Kasumi-1 (cell line): ENCODE results near the gene HOXB8.

Experiments
- DNase-seq, 2 experiments: peaks; one replicate each; lab custom pipeline; 2025; lab: John Stamatoyannopoulos, UW

The HOXB8 gene

DNA sequence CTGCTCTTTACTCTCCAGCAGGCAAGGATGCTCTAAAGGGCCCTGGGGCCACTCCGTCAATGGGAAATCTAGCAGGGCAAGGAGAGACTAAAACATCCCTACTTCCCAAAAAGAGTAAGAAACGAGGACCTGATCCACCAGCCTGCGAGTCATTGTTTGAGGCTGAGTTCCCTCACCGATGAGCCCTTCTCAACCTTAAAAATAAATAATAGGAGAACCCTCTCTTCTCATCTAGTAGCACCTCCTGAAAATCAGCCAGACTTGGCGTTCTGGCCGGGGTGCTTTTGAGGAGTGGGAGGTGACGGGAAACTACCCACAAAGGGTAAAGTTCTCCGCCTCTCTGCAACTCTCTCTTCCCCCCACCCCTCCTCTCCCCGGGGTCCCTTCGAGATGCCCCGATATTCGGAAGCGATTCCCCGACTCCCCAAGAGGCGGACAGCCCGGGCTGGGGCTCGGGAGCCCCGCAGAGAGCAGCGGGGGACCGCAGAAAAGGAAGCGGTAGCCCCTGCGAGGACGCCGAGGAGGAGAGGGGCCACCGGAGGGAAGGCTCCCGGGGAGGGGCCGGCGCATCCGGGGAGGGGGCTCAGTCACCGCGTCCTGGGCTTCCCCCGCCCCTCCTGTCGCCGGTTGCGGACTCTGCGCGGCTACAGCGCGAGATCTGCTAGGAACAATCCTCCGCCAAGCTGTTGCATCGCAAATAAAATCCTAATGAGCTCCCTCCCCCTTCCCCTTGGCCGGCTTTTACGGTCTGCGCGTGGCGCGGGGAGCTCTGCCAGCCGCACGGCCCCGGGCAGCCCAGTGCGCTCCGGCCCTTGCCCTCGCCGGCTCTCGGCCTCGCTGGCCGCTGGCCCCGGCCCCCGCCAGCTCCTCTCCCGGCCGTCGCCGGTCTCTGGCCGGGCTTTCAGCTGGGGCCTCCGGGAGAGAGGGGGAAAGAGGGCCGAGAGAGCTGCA, 9.7 kb upstream of the HOXB8 start:
- no peak for DNase-seq

DNA sequence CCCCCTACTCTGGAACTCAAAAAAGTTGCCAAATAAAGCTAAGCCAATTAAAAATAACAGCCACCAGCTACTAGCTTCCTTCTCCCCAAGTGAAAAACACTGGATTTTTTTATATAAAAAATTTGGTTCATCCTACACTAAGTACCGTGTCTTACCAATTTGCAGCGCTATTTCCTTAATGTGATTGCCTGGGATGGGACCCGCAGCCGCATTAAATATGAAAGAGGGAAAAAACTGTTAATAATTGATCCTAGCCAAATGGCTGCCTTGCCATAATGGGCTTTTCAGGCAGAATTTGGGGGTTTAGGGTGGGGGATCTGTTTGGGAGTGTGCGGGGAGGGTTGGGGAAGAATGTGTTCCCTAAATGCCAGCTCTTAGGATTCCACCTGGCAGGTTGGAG, 9.0 kb upstream of the HOXB8 start:
- no peak for DNase-seq

DNA sequence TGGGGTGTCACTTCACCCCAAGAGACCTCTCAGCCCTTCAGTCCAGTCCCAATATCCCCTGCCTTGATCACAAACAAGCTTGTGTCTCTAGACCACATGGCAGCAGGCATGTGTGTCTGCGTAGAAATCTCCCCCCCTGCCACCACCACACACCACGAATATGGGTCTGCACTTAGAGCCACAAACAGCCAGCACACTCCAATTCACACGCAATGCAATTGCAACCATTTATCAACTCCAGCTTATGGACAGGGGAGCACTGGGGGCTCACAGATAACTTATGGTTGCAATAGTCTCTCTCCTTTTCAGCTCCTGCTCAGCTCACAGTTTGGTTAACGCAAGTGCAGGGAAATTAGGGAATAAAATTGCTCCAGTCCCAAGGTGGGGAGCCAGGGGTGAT, 8.5 kb upstream of the HOXB8 start:
- DNase-seq, result no peak

DNA sequence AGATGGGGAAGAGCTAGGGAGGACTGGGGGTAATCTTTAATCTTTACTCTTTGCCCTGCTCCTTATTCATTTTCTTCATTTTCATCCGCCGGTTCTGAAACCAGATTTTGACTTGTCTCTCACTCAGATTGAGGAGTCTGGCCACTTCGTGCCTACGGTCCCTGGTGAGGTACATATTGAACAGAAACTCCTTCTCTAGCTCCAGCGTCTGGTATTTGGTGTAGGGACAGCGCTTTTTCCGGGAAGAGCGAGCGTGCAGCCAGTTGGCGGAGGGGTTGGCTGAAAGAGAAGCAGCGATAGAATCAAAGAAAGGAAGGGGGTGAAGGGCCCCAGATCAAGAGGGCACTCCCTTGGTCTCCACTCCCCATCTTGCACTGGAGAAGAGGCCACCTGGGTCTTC, 7.8 kb upstream of the HOXB8 start:
- no peak for DNase-seq

DNA sequence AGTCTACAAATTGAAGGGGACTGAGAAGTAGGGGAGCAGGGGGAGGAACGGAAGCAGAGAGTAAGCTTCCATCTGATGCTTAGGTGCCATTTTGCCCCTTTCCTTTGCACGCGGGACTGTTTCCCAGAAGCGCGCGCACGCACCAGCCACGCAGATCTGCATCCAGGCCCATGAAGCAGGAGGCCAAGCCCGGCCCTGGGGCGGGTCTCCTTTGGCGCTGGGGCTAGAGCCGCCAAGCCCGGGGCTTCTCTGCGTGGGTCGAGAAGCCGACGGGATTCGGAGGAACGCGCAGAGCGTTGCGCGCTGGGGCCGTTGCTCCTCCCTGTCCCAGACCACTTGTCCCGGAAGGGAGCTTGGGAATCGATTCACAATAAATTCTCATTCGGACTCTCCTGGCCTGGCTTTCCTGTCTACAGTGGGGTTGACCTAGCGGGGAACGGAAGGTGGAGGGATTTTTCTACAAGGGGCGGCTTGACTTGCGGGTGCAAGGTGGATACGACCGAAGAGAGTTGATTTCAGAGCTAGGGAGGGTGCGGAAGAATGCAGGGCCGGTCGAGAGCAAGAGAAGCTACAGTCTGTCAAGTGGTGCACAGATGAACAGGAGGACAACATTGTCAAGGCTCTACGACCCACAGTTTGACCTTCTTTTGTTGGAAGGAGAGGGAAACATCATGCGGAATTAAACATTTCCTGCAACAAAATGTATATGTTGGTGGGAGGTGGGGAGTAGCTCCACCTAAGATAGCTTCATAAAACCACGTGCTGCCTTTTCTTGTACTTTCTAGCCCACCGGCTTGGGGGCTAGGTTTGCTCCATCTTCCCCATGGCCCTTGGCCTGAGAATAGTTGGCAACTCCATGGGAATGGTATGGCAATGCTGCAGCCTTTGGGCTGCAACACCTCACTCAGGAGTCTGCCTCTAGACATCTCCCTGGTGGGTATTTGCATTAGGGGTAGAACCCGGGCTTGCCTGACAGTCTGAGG, 6.6 kb upstream of the HOXB8 start:
- no peak for DNase-seq

DNA sequence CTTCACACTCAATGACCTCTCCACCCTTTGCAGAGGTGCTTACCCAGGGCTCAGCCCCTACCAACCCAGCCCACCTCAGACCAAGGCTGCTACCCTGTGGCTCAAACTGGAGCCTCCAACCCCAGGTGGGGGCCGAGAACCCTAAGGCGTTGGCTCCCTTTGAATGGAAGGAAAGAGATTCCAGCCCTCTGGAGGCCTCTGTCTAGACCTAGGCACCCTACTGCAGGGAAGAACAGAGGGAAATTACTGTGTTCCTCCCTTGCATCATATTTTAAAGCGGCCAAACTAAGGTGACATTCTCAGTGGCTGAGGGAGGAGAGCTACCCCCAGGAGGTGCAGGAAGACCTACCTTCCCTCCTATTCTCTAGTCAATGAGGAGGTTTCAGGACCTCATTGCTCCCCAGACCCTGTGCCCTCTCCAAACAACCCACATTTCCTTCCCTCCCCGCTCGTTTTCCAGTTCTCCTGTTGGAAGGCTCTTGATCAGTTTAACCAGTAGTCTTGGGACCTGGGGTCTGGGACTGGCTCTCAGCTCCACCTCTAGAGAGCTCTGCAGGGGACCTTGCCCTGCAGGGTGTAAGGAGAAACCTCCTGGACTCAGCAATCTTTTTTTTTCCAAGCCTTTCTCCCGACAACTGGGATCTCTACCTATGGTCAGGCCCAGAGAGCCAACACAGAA, 5.5 kb upstream of the HOXB8 start:
- DNase-seq, result no peak

DNA sequence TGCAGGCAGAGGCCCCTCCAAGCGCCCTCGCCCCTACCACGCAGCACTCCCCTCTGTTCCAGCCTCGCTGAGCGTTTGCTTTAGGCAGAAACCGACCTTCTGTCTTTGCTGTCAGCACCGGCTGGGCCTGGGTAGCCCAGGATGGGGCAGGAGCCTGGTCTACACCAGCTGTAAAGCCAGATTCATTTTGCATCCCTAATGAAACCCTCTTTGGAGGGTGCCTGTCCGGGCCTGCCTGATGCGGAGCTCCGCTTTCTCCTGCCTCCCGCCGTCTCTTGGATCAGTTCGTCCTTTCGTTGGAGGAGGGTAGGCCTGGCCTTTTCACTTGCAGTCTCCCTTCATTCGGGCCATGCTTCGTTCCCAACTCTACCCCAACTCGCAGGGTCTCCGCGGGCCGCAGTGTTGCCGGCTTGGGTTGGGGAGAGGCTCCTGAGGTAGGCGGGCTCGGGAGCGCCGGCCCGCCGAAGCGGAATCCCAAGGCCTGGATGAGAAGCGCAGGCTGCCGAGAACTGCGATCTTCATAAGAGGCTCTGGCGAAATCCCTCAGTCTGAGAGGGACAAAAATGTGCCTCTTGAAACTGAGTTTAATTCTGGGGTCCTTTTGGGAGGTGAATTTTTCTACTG, 4.8 kb upstream of the HOXB8 start:
- no peak for DNase-seq

DNA sequence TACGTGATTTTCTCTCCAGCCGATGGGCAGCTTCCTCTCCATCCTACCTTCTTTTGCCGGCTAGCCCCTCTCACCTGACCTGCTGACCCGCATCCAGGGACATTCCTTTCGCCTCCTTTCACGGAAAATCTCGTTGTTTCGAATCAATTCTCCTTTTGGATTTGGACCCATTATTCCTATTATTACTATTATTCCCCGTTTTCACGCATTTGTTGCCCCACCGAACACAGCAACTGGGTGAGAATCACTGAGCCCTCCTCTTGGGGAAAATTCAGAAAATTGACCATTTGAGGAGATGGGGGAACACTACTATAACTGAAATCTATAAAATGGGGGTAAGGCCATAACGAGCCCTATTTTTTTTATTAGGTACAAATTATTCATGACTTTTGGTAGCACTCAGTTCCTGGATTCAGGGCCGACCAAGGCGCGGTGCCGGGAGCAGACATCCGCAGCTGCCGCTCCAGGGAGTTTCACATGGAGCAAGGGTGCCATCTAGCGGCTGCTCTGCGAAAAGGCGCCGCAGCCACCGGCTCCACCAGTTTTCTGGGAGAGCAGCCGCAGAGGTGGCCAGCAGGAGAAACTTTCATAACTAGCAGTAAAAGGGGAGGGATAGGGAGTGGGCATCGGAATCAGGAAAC, 3.3 kb upstream of the HOXB8 start:
- peak; percentile 87 to 90 for DNase-seq

DNA sequence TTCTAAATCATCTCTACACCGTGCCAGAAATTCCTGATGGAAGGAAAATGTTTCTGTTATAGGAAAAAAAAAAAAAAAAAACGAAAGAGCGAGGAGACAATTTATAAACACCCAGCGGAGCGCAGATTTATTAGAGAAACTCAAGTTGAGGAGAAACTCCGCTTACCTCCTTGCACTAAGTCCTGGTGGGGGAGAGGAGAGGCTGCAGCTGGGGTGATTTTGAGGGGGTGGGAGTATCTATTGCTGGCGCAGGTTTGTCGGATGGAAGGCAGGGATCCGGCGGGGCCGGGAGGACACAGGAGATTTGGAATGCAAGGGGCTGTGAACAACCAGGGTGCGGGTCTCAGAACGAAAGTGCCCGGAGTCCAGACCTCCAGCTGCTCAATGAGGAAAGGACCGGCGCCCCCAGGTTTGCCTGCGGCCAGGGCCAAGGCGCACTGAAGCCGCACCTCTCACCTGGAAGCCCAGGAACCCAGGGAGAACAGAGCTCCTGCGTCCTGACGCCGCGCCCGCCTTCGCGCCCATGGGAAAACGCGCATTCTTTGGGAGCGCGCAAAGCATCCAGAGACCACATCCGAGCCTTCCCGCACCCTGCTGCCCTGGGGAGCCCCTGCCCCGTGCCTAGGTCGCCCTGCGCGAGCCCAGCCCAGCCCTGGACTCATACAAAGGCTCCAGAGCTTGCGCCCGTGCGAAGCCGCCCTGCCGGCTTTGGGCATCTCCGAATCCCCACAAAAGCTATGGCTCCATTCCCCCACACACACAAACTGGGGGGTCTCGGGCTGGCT, 2.6 kb upstream of the HOXB8 start:
- DNase-seq, result no peak

DNA sequence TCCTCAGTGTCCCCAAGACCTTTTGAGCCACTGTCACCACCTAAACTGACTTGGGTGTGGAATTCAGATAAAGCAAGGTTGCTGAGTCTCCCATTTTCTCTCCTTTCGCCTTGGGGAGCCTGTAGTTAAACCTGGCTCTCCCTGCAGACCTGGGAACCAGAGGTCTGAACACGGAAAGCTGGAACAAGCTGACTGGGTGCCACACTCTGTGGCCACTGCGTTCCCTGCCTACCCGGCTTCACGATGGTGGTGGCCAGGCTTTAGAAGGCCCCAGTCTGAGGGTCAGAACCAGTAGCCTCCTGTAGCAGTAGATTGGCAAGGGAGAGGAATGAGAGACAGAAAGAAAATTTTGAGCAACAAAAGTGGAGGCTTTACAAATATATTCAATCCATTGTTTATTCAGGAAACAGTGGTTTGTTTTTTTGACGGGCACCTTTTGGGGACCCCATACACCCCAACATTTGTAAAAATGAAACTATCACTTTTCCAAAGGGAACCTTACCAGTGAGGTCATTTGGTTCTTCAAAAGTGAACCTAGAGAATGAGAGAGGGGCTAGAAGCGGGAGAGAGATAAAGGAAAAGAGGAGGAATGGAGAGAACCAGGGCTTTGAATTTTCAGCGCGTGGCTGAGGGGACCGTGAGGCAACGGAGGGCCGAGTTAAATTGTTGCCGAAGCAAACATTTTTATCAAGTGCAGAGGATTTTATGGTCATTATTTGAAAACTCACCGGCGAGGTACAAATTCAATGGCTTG, 1.8 kb upstream of the HOXB8 start:
- no peak for DNase-seq

DNA sequence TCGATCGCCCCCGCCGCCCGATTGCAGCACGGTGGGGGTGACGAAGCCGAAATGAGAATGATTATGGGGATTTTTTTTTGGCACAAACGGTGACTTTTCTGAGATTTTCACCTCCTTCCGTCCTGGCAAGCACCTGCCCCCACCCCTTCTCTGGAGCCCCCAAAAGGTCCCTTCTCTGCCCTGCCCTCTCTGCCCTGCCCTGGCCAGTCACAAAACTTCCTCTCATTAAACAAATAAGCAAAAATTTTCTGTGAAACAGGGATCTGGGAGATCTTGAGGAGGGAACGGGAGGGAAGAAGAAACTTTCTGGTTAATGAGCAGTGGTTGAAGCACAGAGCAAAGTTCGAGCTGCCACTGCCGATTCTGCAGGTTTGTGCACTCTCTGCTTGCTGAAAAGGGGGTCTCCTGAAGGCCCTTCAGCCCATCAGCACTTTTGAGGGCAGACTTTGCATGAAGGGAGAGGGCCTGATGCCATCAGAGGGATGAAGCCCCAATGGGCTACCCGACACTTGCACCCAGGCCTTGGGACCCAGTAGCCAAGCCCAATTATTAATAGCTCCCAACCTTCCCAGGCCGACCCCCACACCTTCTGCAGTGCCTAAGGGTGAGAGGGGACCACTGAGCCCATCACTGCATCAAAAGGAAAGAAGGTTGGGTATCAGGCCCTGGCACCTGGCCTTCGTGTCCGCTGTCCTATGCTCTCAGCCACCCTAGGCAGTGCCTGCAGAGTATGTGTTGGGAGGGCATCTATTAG, 1.0 kb upstream of the HOXB8 start:
- DNase-seq, result no peak

DNA sequence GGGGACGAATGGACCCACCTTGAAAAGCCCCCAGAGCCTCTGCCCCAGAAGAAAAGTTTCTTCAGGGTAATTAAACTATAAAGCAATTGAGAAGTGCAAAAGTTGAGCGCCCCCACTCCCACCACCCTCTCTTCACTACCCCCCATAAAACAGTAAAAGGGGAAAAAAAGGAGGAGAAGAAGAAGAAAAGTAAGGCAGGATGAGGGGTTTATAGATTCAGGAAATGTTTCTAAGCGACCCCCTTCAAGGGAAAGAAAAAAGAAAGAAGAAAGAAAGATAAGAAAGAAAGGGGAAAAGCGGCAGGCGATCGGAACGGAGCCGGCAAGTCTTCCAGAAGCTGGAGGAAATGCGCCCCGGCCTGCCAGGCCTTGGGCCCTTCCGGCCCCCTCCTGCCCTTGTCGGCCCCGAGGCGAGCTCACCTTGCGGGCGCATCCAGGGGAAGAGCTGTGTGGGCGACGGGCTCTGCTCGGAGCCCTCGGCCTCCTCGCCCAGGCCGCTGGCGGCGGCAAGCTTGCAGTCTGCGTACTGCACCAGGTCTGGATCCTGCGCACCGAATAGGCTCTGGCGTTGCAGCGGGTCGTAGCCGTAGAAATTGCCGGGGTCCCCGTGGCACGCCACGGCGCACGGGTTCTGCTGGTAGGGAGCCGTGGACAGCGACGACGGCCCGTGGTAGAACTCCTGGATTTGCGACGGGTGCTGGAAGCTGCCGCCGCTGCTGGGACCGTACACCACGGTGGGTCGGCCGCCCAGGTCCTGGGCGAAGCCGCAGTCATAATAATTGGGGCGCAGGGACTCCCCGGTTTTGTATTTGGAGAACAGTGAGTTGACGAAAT, 1.0 kb downstream of the HOXB8 start:
- DNase-seq, result no peak

DNA sequence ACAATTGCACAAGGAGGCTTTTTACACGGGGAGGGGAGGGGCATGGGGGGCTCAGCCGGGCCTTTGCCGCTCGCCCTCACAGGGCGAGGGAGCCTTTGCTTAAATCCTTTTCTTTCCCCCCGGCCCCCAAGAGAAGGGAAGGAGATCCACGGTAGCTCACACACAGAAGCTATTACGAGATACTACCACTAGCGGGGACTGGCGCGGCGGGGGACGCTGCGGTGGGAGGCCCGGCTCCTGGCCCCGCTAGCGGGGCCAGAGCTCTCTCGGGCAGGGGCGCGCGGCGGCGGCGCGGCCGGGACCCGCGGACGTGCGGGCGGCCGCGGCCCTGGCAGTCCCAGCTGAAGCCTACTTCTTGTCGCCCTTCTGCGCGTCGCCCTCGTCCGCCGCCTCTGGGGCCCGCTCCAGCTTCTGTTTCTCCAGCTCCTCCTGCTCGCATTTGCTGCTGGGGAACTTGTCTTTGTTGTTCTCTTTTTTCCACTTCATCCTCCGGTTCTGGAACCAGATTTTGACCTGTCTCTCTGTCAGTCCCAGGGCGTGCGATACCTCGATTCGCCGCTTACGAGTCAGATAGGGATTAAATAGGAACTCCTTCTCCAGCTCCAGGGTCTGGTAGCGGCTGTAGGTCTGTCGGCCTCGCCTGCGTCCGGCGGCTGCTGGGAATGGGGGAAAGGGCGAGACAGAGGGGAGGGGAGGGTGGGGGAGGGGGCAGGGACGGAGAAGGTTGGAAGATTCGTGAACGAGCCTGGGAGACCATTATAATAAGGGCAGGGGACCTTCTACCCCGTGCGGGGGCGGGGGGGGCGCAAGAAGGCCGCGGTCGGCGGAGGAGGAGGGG, 2.0 kb downstream of the HOXB8 start:
- no peak for DNase-seq

DNA sequence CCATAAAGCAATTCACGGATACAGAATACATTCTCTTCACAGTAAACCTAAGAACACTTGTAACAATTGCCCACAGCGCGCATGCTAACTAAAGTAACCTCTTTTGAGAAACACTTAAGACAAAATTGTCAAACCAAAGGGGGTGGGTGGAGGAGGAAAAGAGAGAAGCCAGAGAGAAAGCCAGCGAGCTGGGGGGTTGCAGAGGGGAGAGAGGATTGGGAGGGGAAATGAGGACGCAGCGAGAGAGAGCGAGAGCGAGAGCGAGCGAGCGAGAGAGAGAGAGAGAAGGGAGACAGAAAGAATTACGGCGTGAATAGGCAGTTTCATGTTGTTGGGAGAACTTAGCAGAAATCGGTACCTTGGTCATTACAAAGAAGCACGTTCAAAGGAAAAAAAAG, 2.6 kb downstream of the HOXB8 start:
- no peak for DNase-seq

DNA sequence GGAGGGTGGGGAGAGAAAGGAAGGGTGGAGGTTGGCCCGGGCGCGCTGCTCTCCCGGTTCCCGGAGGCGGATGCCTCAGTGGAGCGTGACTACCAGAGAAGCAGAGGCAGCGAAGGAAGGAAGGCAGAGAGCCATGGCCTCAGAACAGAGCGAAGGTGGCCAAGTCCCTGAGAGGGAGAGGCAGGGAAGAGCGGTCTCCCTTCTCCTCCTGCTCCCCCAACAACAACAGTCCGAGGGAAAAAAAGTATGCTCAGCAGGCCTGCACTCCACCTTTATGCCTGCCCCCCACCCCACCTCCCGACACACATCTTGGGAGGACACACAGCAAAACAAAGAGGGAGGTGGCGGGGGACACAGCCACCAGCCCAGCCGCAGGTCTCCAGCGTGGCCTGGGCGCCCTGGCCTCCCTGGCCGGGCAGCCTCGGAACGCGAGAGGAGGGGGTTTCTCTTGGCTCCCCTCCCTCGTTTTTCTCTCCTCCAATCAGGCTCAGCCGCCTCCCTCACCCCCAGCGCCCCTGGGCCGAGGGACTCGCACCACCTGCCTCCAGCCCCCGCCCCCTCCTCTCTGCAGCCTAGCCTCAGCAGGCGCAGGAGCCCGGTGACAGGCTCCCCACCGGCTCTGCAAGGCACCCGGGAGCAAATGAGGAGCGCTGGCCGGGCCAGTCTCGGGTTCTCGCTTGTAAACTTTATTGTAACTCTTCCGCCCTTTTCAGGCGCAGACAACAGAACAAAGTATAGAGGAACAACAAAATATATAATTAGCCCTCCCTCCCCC, 3.2 kb downstream of the HOXB8 start:
- no peak for DNase-seq

DNA sequence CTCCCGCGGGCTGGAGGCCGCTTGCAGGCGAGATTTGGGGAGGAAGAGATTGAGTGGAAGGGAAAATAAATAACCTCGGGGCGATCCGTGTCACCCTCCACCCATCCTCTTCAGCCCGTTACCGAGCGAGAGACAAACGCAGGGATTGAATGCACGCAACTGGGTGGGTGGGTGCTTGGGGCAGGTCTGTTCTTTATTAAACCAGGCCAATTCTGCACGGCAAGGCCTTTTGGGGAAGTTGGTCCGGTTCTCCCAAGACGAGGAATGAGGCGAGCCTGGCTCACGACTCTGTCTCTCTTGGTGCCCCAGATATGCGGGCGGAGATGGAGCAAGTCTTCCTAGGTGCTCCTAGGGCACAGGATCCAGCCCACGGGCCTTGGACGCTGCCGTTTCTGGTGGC, 3.9 kb downstream of the HOXB8 start:
- no peak for DNase-seq
